ENCODE measurements around the gene MAN1B1.

Gene MAN1B1

GRCh38 chr9:137140151-137141012 lies 53.6 kb downstream of the MAN1B1 start:
- no peak for TF ChIP-seq CTCF (IDR thresholded peaks at IDR 0.05; ENCODE audit: insufficient read depth, missing control alignments)
- no peak for FAIRE-seq

GRCh38 chr9:137141050-137141810 lies 54.4 kb downstream of the MAN1B1 start:
- TF ChIP-seq CTCF (IDR thresholded peaks at IDR 0.05; ENCODE audit: insufficient read depth, missing control alignments), result no peak
- DNase-seq (ENCODE audit: insufficient read length, low spot score), result no peak
- no peak for FAIRE-seq

More at GRCh38 chr9:137140151-137141012, 53.6 kb downstream of the MAN1B1 start:
- DNase-seq (ENCODE audit: insufficient read length, low spot score), result no peak

- no peak for DNase-seq (ENCODE audit: insufficient read length, low spot score)
- TF ChIP-seq CTCF (IDR thresholded peaks at IDR 0.05; ENCODE audit: insufficient read depth, missing control alignments), result no peak
- FAIRE-seq, result no peak
Observed at GRCh38 chr9:137141976-137142936, 55.5 kb downstream of the MAN1B1 start.

- FAIRE-seq, result no peak
Observed at GRCh38 chr9:137143459-137143858, 56.7 kb downstream of the MAN1B1 start.

GRCh38 chr9:137145731-137146526 lies 59.1 kb downstream of the MAN1B1 start:
- TF ChIP-seq CTCF (IDR thresholded peaks at IDR 0.05; ENCODE audit: insufficient read depth, missing control alignments), result no peak
- FAIRE-seq, result no peak

More at GRCh38 chr9:137143459-137143858, 56.7 kb downstream of the MAN1B1 start:
- no peak for TF ChIP-seq CTCF (IDR thresholded peaks at IDR 0.05; ENCODE audit: insufficient read depth, missing control alignments)
- no peak for DNase-seq (ENCODE audit: insufficient read length, low spot score)

GRCh38 chr9:137146527-137146918 lies 59.7 kb downstream of the MAN1B1 start:
- DNase-seq (ENCODE audit: insufficient read length, low spot score) (no peak), FAIRE-seq (no peak)
- TF ChIP-seq CTCF (IDR thresholded peaks at IDR 0.05; ENCODE audit: insufficient read depth, missing control alignments), result no peak

More at GRCh38 chr9:137145731-137146526, 59.1 kb downstream of the MAN1B1 start:
- no peak for DNase-seq (ENCODE audit: insufficient read length, low spot score)
